Thymus (tissue), 11 donors: ENCODE measurements around the gene TUBGCP6. TPM values are rescaled to one million over a fixed set of nuclear protein-coding genes. Genes with fewer than 3 reads are reported as not detected.
A peak's percentile ranks its signal among the peaks of the same experiment; 100 is the strongest.

Experiments
- DNase-seq, 9 donors: peaks; one replicate each; pipeline ENCODE4 v3.0.0-alpha.2; 2013; ENCODE audit warnings: low spot score in 9 of 9, low read depth in 6 of 9, missing footprints in 1 of 9
- H3K27ac ChIP-seq, 2 donors: one replicate each; pipeline ENCODE4 v1.5.1; 2013; ENCODE audit warnings: control low read depth in 1 of 2, low read depth in 1 of 2, low read length in 1 of 2, mild to moderate bottlenecking in 1 of 2, moderate library complexity in 1 of 2
- H3K27me3 ChIP-seq, 2 donors: one replicate each; pipeline ENCODE4 v1.5.1; 2013; ENCODE audit warnings: low read length in 1 of 2; ENCODE audit not compliant: control insufficient read depth in 2 of 2, insufficient read depth in 1 of 2
- H3K36me3 ChIP-seq, 2 donors: one replicate each; pipeline ENCODE4 v1.5.1; 2013; ENCODE audit warnings: low read length in 1 of 2, mild to moderate bottlenecking in 1 of 2, moderate library complexity in 1 of 2; ENCODE audit not compliant: control insufficient read depth in 2 of 2, insufficient read depth in 2 of 2
- H3K4me1 ChIP-seq, 2 donors: one replicate each; pipeline ENCODE4 v1.5.1; 2013; ENCODE audit warnings: low read length in 2 of 2; ENCODE audit not compliant: control insufficient read depth in 2 of 2, insufficient read depth in 2 of 2
- H3K4me3 ChIP-seq, 2 donors: one replicate each; pipeline ENCODE4 v1.5.1; 2013; ENCODE audit warnings: low read length in 2 of 2, control low read depth in 1 of 2, mild to moderate bottlenecking in 1 of 2
- H3K9me3 ChIP-seq, 2 donors: one replicate each; pipeline ENCODE4 v1.5.1; 2013; ENCODE audit warnings: low read length in 1 of 2, mild to moderate bottlenecking in 1 of 2; ENCODE audit not compliant: control insufficient read depth in 2 of 2, insufficient read depth in 1 of 2
- WGBS: extraction: QIAGEN DNeasy Blood & Tissue Kit; methylation state at CpG from one replicate; pipeline ENCODE4 v1.1.7; 2013; 5-methylcytosine and 5-hydroxymethylcytosine counted together
- polyA plus RNA-seq: library from polyadenylated mRNA; stranded (reverse); fragments of 200-250 nt; gene quantifications from one replicate; pipeline ENCODE4 v1.2.3, GENCODE V29; 2013
- total RNA-seq: library from RNA; stranded (reverse); fragments of 120-200 nt; gene quantifications from one replicate; pipeline ENCODE4 v1.2.4, GENCODE V29; 2013
- donor health status: healthy.

TUBGCP6 gene
- total and polyA plus RNA-seq, 2 donors = 29.2 to 96.6 TPM

- 98% methylated on average over 32 of the region's 32 CpGs for WGBS
- Histone ChIP-seq H3K9me3 (no peaks in the 10 kb centered on the region), H3K27me3 (no peaks in the 10 kb centered on the region), H3K4me3 (no peak overlapping the region), H3K36me3 (peaks cover 15 to 22% of the 10 kb centered on the region in 2 donors), H3K27ac (no peak overlapping the region), H3K4me1 (peaks cover 14 to 31% of the 10 kb centered on the region in 2 donors)
- DNase-seq = no peak
Observed at GRCh38 chr22:50249341-50250248, 4.8 kb upstream of the TUBGCP6 start.

DNA sequence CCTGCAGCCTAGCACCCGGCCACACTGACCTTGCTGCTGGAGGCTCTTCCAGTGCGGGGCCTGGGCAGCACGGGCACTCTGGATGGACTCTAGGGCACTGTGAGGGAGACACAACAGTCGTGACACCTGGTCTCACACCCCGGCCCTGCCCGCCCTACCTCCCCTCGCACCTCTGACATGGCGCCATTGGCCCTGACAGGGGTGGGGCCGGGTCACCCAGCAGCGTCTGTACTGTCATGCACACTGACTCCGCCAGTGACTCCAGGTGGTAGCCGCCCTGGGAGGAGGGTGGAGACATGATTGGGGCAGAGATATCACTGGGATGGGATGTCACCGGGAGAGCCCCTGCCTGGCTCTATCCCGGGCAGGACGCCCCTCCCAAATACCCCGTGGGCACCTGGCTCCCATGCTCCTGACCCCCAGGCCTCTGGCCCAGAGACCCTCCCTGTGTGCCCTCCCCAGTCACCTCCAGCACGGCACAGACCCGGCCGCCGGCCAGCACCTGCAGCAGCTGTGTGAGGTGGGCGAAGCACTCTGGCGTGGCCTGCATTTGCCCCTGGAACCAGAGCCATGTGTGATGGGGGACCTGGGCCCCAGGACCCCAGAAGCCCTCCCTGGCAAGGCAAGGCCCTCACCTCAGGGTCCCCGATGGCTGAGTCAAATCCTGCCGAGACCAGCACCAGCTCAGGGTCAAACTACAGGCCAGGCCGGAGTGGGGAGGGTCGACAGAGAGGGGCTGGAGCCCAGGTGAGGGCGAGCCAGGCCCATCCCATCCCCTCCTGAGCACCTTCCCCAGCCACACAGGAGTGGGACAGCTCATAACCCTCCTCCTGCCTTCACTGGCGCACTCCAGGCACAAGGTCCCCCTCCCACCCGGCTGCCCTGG, 3.6 kb upstream of the TUBGCP6 start:
- Histone ChIP-seq H3K27ac (no peak overlapping the region), H3K9me3 (no peaks in the 10 kb centered on the region), H3K4me1 (peaks cover 21 to 39% of the 10 kb centered on the region in 2 donors), H3K4me3 (no peak overlapping the region), H3K27me3 (no peaks in the 10 kb centered on the region), H3K36me3 (peaks cover 15 to 22% of the 10 kb centered on the region in 2 donors)
- 96% methylated on average over 29 of the region's 29 CpGs for WGBS
- DNase-seq = no peak

- Histone ChIP-seq H3K27me3 (no peaks in the 10 kb centered on the region), H3K4me1 (peaks cover 22 to 46% of the 10 kb centered on the region in 2 donors), H3K4me3 (no peak overlapping the region), H3K36me3 (peaks cover 15 to 22% of the 10 kb centered on the region in 2 donors), H3K27ac (no peak overlapping the region), H3K9me3 (no peaks in the 10 kb centered on the region)
- WGBS = 94% methylated on average over 16 of the region's 16 CpGs
- DNase-seq = peak in 2 of 9 donors; percentile 23 to 49
Observed at GRCh38 chr22:50247748-50248147, 2.9 kb upstream of the TUBGCP6 start.

DNA sequence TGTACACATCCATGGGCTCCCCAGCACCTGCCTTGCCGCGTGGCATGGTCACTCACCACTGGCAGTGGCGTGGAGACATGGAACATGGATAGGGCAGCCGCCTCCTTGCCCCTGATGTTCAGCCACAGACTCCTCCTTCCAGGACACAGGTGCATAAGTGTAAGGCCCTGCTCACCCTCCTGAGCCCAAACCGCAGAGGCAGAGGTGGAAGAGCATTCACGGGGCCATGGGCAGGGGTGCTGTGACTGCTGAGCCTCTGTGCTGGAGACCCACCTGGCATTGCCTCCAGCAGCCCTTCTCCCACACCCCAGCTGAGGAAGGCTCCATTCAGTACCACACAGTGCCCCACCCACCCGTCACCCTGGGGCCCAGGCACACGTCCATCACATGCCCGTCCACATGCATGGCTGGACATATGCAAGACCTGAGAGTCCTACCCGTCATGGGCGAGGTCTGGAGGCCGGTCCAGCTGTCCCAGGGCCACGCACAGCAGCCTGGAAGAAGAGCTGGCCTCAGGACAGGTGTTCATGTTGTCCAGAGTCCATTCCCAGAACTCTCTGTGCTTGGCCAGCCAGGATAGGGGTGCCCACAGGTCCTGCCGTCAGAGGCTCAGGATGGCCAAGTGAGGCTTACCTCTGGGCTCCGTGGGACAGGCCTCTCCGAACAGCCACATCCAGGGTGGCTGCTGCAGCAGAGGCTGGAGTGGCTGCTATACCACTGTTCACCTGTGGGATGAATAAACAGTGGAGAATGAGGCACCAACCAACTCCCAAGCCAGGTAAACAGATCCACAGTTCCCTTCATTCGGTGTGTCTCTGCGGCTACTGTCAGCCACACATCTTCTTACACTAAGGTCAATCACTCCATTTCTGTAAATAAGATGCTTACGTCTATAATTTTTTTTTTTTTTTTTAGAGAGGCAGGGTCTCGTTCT, 1.7 kb upstream of the TUBGCP6 start:
- Histone ChIP-seq H3K27me3 (no peaks in the 10 kb centered on the region), H3K27ac (peak overlapping the region in 1 of 2 donors; percentile 5), H3K9me3 (no peaks in the 10 kb centered on the region), H3K4me1 (peaks cover 26 to 54% of the 10 kb centered on the region in 2 donors), H3K4me3 (no peak overlapping the region), H3K36me3 (peaks cover 17 to 22% of the 10 kb centered on the region in 2 donors)
- DNase-seq = no peak
- 95% methylated on average over 20 of the region's 20 CpGs for WGBS

DNA sequence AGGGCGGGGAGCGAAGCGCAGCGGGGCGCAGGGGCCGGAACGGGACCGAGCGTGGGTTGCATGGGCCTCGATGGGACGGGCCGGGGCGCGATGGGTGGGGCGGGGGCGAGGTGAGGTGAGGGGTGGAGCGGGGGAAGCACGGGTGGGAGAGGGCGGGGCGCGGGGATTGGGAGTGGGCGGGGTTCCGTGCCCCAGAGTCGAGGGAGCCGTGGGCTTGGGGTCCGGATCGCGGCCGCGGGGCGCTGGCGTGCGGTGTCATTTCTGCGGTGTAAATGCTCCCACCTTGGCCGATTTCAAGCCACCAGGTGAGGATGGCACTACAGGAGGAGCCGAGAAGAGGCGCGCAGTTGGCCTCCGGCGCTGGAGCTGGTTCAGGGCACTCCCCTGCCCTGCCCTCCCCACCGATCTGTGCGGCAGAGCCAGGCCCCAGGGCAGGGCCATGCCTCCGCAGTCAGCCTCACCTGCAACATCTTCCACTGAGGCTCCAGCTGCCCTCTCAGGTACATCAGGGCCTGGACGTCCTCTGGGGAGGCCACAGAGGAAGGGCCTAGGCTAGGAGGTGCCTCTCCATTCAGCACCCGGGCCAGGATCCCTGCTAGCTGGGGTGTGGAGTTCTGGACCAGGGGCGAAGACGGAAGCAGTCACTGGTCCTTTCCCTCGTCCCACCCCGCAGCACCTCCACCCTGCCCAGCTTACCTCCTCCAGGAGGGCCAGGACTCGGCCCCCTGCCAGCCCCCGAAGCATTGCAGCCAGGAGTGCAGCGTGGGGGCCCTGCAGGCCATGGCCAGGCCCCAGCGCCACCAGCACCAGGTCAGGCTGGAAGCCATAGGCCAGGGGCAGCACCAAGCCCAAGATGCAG, 620 bp upstream of the TUBGCP6 start:
- peak overlapping the region; percentile 69 to 92 for H3K4me3 ChIP-seq
- H3K27me3 ChIP-seq = no peaks in the 10 kb centered on the region
- no peaks in the 10 kb centered on the region for H3K9me3 ChIP-seq
- H3K27ac ChIP-seq = peak overlapping the region; percentile 96 to 99
- H3K36me3 ChIP-seq = peaks cover 19 to 22% of the 10 kb centered on the region in 2 donors
- H3K4me1 ChIP-seq = peaks cover 26 to 57% of the 10 kb centered on the region in 2 donors
- no peak for DNase-seq
- WGBS = 20% methylated on average over 53 of the region's 53 CpGs

DNA sequence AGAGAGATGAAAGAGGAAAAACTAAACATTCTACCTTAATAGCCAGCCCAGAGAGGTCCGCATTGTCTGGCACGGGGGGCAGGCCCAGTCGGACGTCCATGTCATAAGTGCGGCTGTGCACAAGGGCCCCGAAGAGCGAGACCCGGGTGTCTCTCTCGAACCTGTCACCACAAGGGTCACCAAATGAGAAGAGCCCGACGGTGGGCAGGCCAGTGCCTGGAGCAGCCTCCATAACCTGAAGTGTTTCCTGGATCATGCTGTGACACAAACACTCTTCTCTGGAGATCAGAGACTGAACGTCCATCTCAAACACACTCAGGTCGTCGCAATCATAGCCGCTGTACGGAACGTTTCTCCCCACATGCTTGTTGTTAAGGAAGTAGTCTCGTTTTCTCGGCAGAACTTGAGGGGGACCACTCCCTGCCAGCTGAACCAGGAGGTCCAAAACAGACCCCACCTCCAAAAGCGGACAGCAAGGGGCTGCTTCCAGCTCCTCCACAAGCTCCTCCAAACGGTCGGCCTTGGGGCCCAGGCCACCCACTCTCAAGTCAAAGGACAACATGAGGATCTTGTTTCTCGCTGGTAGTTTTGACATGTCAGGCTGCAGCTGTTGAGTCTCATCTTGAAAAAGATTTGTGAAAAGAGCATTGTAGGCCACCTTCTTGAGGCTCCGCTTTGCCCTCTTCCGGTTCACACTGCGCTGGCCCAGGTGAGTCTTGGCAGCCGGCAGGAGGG, 971 bp downstream of the TUBGCP6 start:
- Histone ChIP-seq H3K9me3 (no peaks in the 10 kb centered on the region), H3K4me1 (peaks cover 19 to 46% of the 10 kb centered on the region in 2 donors), H3K27me3 (no peaks in the 10 kb centered on the region), H3K36me3 (peaks cover 33% of the 10 kb centered on the region in 2 donors), H3K27ac (peak overlapping the region; percentile 96 to 99), H3K4me3 (peak overlapping the region; percentile 69 to 92)
- WGBS = 30% methylated on average over 27 of the region's 27 CpGs
- peak in 1 of 9 donors; percentile 45 for DNase-seq

GRCh38 chr22:50242406-50242949, 2.3 kb downstream of the TUBGCP6 start:
- H3K4me1 ChIP-seq = peaks cover 19 to 42% of the 10 kb centered on the region in 2 donors
- 84% methylated on average over 14 of the region's 14 CpGs for WGBS
- H3K36me3 ChIP-seq = peaks cover 29 to 36% of the 10 kb centered on the region in 2 donors
- no peak for DNase-seq
- peak overlapping the region in 1 of 2 donors; percentile 27 for H3K27ac ChIP-seq
- H3K4me3 ChIP-seq = peak overlapping the region in 1 of 2 donors; percentile 18
- H3K9me3 ChIP-seq = no peaks in the 10 kb centered on the region
- H3K27me3 ChIP-seq = no peaks in the 10 kb centered on the region
